BLaER1 (cell line): ENCODE data around the gene COL9A3.

Experiments used
- H3K27ac ChIP-seq: shearing (Covaris generic); formaldehyde crosslinking; 2 replicates; pipeline ENCODE4 v1.8.1; 2022
- H3K27me3 ChIP-seq: shearing (Covaris generic); formaldehyde crosslinking; 2 replicates; pipeline ENCODE4 v1.8.1; 2022
- H3K36me3 ChIP-seq: shearing (Covaris generic); formaldehyde crosslinking; 2 replicates; pipeline ENCODE4 v1.8.1; 2022
- H3K4me1 ChIP-seq: shearing (Covaris generic); formaldehyde crosslinking; 2 replicates; pipeline ENCODE4 v1.8.1; 2022
- H3K4me2 ChIP-seq: shearing (Covaris generic); formaldehyde crosslinking; 2 replicates; pipeline ENCODE4 v1.8.1; 2022
- H3K4me3 ChIP-seq: shearing (Covaris generic); formaldehyde crosslinking; 2 replicates; pipeline ENCODE4 v1.8.1; 2022
- H3K9ac ChIP-seq: shearing (Covaris generic); formaldehyde crosslinking; 2 replicates; pipeline ENCODE4 v1.8.1; 2022
- H3K9me3 ChIP-seq: shearing (Covaris generic); formaldehyde crosslinking; 2 replicates; pipeline ENCODE4 v1.8.1; 2022
- H4K20me1 ChIP-seq: shearing (Covaris generic); formaldehyde crosslinking; 2 replicates; pipeline ENCODE4 v1.8.1; 2022
- Cebpa-rat ChIP-seq: shearing (Covaris generic); IDR thresholded peaks from 2 replicates; pipeline ENCODE4 v1.8.1; 2022

The COL9A3 gene

DNA sequence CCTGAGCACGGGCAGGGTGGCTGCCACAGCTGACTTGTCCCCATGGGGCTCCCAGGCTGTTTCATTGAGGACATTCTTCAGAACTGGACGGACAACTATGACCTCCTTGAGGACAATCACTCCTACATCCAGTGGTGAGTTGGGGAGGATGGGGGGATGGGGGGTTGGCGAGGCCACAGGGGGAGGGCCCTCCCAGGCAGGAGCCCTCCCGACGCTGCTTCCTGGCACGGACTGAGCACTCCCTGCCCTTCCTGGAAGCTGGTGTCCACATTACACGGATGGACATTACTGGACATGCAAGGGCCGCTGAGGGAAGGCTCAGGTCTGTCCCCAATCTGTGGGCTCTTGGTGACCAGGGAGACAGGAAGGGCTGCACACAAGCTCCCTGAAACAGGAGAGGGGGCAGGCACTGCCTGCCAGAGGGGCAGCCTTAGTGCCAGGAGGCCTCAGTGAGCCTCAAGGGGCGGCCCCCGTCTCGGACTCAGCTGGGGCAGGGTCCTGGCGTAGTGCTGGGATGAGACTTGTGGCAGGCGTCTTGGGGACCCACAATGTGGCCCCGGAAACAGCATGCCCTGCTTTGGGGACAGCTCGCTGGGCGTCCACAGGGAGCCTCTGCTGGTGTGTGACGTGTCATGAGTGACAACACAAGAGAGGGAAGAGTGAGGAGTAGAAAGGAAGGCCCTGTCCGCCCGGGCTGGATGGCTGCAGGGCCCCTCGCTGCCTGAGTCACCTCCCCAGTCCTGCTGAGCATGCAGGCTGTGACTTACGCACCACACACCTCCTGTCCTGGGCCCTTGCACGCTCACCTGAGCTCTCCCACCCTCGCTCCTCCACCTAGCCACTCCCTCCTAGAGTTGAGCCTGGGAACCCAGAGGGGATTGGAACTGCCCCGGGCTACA lies 7.1 kb upstream of the COL9A3 start:
- Histone ChIP-seq H3K4me2 (peak overlapping the region; percentile 46), H3K4me1 (peaks cover 81% of the 10 kb centered on the region), H4K20me1 (peaks cover 96% of the 10 kb centered on the region), H3K4me3 (no peak overlapping the region), H3K9ac (peak overlapping the region; percentile 27; the same call in 1 of the 2 replicates), H3K36me3 (peaks cover 75% of the 10 kb centered on the region), H3K9me3 (no peaks in the 10 kb centered on the region), H3K27ac (no peak overlapping the region), H3K27me3 (peaks cover 8% of the 10 kb centered on the region)
- TF ChIP-seq Cebpa-rat = no peak

DNA sequence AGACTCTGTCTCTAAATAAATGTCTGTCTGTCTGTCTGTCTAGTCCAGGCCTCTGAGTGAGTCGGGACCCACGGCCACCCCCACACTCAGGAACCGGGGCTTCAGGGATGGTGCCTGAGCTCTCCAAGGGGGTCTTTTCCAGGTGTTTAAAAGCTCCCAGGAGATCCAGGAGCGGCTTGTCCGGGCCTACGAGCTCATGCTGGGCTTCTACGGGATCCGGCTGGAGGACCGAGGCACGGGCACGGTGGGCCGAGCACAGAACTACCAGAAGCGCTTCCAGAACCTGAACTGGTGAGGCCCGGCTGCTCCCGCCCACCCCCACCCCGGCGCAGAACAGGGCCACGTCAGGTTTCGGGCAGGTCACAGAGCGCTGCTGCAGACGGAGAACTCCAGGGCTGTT lies 5.5 kb upstream of the COL9A3 start:
- Histone ChIP-seq H3K36me3 (peaks cover 75% of the 10 kb centered on the region), H3K4me2 (peak overlapping the region; percentile 46; the same call in 1 of the 2 replicates), H3K9ac (no peak overlapping the region), H3K9me3 (no peaks in the 10 kb centered on the region), H3K4me1 (peaks cover 88% of the 10 kb centered on the region), H4K20me1 (peaks cover 100% of the 10 kb centered on the region), H3K4me3 (no peak overlapping the region), H3K27me3 (peaks cover 24% of the 10 kb centered on the region), H3K27ac (no peak overlapping the region)
- no peak for TF ChIP-seq Cebpa-rat

DNA sequence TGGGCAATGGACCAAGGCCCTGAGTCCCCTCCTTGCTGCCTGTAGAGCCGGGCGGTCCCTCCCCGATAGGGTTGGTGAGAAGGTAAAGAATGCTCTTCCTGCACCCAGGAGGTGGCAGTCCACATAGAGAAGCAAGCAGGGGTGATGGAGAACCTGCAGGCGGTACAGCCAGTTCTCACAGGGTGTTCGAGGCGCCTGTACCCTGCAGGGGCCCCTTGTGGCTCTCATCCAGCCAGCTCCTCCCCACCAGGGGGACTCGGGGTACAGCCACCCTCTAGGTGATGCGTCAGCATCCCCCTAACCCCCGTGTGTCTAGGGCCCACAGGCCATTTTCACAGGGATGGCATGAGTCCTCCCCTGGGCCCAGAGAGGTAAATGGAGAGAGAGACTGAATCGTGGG lies 5.1 kb upstream of the COL9A3 start:
- Histone ChIP-seq H3K27ac (no peak overlapping the region), H3K9ac (no peak overlapping the region), H3K27me3 (peaks cover 28% of the 10 kb centered on the region), H3K9me3 (no peaks in the 10 kb centered on the region), H3K36me3 (peaks cover 73% of the 10 kb centered on the region), H3K4me1 (peaks cover 88% of the 10 kb centered on the region), H3K4me2 (no peak overlapping the region), H4K20me1 (peaks cover 98% of the 10 kb centered on the region), H3K4me3 (no peak overlapping the region)
- TF ChIP-seq Cebpa-rat = no peak

DNA sequence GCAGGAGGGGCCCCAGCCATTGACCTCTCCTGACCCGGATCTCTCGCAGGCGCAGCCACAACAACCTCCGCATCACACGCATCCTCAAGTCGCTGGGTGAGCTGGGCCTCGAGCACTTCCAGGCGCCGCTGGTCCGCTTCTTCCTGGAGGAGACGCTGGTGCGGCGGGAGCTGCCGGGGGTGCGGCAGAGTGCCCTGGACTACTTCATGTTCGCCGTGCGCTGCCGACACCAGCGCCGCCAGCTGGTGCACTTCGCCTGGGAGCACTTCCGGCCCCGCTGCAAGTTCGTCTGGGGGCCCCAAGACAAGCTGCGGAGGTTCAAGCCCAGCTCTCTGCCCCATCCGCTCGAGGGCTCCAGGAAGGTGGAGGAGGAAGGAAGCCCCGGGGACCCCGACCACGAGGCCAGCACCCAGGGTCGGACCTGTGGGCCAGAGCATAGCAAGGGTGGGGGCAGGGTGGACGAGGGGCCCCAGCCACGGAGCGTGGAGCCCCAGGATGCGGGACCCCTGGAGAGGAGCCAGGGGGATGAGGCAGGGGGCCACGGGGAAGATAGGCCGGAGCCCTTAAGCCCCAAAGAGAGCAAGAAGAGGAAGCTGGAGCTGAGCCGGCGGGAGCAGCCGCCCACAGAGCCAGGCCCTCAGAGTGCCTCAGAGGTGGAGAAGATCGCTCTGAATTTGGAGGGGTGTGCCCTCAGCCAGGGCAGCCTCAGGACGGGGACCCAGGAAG lies 4.5 kb upstream of the COL9A3 start:
- Histone ChIP-seq H4K20me1 (peaks cover 96% of the 10 kb centered on the region), H3K4me3 (no peak overlapping the region), H3K4me2 (no peak overlapping the region), H3K36me3 (peaks cover 67% of the 10 kb centered on the region), H3K9me3 (no peaks in the 10 kb centered on the region), H3K4me1 (peaks cover 87% of the 10 kb centered on the region), H3K27me3 (peaks cover 34% of the 10 kb centered on the region), H3K9ac (no peak overlapping the region), H3K27ac (no peak overlapping the region)
- TF ChIP-seq Cebpa-rat = no peak

DNA sequence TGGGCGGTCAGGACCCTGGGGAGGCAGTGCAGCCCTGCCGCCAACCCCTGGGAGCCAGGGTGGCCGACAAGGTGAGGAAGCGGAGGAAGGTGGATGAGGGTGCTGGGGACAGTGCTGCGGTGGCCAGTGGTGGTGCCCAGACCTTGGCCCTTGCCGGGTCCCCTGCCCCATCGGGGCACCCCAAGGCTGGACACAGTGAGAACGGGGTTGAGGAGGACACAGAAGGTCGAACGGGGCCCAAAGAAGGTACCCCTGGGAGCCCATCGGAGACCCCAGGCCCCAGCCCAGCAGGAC lies 4.0 kb upstream of the COL9A3 start:
- Histone ChIP-seq H4K20me1 (peaks cover 96% of the 10 kb centered on the region), H3K4me2 (no peak overlapping the region), H3K27me3 (peaks cover 39% of the 10 kb centered on the region), H3K4me1 (peaks cover 87% of the 10 kb centered on the region), H3K9ac (no peak overlapping the region), H3K9me3 (no peaks in the 10 kb centered on the region), H3K4me3 (no peak overlapping the region), H3K36me3 (peaks cover 62% of the 10 kb centered on the region), H3K27ac (no peak overlapping the region)
- no peak for TF ChIP-seq Cebpa-rat

DNA sequence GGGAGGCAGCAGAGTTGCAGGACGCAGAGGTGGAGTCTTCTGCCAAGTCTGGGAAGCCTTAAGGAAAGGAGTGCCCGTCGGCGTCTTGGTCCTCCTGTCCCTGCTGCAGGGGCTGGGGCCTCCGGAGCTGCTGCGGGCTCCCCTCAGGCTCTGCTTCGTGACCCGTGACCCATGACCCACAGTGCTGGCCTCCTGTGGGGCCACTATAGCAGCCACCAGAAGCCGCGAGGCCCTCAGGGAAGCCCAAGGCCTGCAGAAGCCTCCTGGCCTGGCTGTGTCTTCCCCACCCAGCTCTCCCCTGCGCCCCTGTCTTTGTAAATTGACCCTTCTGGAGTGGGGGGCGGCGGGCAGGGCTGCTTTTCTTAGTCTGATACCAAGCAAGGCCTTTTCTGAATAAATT lies 3.3 kb upstream of the COL9A3 start:
- H3K27me3 ChIP-seq = peaks cover 46% of the 10 kb centered on the region

DNA sequence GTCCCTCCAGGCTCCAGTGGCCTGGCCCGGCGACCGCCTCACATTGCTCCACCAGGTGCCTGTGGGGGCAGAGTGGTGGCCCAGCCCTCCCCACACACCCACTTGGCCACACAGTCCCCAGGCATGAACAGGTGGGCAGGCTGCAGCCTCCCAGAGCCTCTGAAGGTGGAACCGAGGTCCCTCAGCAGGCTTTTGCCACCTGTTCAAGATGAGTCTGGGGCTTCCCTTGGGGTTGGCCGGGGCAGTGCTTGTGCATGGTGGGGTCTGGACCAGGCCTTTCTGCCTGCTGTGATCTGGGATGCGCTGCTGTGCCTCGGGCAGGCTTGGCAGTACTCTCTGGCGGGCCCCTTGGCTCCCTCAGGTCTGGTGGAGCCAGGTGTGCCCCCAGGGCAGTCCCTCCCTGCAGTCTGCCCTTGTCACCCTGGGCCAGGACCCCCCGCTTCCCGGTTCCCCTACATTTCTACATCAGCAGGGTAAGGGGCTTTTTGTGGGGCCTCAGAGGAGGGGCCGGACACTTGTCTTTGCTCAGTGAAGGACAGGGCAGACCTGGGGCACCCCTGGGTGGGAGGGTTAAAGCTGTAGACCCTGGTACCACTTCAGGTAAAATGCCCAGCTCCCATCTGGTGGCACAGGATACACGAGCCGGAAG lies 2.7 kb upstream of the COL9A3 start:
- H3K4me2 ChIP-seq = peak overlapping the region; percentile 97
- no peaks in the 10 kb centered on the region for H3K9me3 ChIP-seq
- peaks cover 87% of the 10 kb centered on the region for H3K4me1 ChIP-seq
- H3K9ac ChIP-seq = no peak overlapping the region
- no peak overlapping the region for H3K4me3 ChIP-seq
- peaks cover 52% of the 10 kb centered on the region for H3K27me3 ChIP-seq
- H3K27ac ChIP-seq = no peak overlapping the region
- peaks cover 49% of the 10 kb centered on the region for H3K36me3 ChIP-seq
- no peak for TF ChIP-seq Cebpa-rat
- peaks cover 95% of the 10 kb centered on the region for H4K20me1 ChIP-seq

More for the DNA sequence above, 3.3 kb upstream of the COL9A3 start:
- no peak overlapping the region for H3K9ac ChIP-seq
- TF ChIP-seq Cebpa-rat = no peak
- peaks cover 87% of the 10 kb centered on the region for H3K4me1 ChIP-seq
- H3K4me2 ChIP-seq = peak overlapping the region; percentile 97; the same call in 1 of the 2 replicates
- H3K27ac ChIP-seq = no peak overlapping the region
- peaks cover 96% of the 10 kb centered on the region for H4K20me1 ChIP-seq
- H3K4me3 ChIP-seq = no peak overlapping the region
- H3K9me3 ChIP-seq = no peaks in the 10 kb centered on the region
- H3K36me3 ChIP-seq = peaks cover 55% of the 10 kb centered on the region

DNA sequence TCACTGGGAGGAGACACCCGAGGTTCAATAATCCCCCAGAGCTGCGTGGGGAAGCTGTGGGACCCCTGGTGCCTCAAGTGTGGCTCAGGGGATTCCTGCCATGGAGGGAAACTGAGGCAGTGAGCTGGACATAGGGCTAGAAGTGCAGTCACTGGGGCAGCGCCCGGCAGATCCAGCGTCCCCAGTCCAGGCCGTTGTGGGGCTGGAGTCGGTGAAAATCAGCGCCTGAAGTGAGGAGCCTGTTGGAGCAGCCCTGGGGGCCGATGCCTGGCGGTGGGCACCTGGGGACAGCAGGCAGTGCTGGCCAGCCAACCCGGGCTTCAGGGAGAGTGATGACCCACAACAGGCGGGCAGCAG lies 2.2 kb upstream of the COL9A3 start:
- peaks cover 87% of the 10 kb centered on the region for H3K4me1 ChIP-seq
- H3K4me2 ChIP-seq = peak overlapping the region; percentile 97
- H3K4me3 ChIP-seq = no peak overlapping the region
- H3K27ac ChIP-seq = no peak overlapping the region
- H3K9me3 ChIP-seq = no peaks in the 10 kb centered on the region
- peaks cover 95% of the 10 kb centered on the region for H4K20me1 ChIP-seq
- H3K27me3 ChIP-seq = peaks cover 57% of the 10 kb centered on the region
- H3K36me3 ChIP-seq = peaks cover 44% of the 10 kb centered on the region
- H3K9ac ChIP-seq = no peak overlapping the region
- no peak for TF ChIP-seq Cebpa-rat

DNA sequence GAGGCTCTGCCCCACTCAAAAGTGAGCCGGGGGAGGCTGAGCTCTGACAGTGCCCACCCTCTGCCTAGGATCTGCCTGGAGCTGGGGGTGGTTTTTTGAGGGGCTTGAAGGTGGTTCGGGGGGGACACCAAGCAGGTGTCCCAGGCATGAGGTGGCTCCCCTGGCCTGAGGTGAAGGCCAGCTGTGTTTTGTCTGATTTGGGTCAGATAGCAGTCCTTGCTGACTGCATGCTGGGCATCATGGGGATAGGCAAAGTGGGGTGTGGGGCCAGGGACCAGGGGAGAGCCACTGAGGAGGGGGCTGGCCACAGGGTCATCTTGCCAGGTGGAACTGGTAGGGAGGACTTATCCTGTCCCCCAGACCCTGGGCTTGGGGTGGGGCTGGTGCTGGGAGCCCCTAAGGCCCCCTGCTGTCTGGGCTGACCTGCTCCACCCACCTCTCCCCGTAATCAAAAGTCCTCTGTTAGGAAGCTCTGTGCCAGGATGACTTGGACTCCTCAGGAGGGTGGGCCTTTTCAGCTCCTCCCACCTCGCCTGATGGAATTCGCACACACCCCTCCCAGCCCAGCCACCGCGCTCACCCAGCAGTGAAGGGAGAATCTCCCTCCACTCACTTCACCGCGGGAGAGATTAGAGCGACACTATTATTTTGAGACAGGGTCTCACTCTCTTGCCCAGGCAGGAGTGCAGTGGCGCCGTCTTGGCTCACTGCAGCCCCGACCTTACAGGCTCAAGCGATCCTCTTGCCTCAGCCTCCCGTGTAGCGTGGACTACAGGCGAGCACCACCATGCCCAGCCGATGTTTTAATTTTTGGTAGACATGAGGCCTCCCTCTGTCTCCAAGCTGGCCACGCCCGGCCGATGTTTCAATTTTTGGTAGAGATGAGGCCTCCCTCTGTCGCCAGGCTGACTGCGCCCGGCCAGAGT lies 1.5 kb upstream of the COL9A3 start:
- Histone ChIP-seq H3K27ac (no peak overlapping the region), H4K20me1 (peaks cover 95% of the 10 kb centered on the region), H3K9me3 (no peaks in the 10 kb centered on the region), H3K4me1 (peaks cover 87% of the 10 kb centered on the region), H3K4me3 (peak overlapping the region; percentile 64; the same call in 1 of the 2 replicates), H3K4me2 (peak overlapping the region; percentile 97), H3K27me3 (peaks cover 64% of the 10 kb centered on the region), H3K9ac (no peak overlapping the region), H3K36me3 (peaks cover 37% of the 10 kb centered on the region)
- TF ChIP-seq Cebpa-rat = no peak
